ENCODE results near the gene VIPR1.

VIPR1 gene

GRCh38 chr3:42513121-42513520 is 10.7 kb downstream of the VIPR1 start:
- ChIA-PET POLR2A (no interaction called here), CTCF (no interaction called here)
- TF ChIP-seq ELF4 (IDR thresholded peaks at IDR 0.05) (no peak), TARDBP (IDR thresholded peaks at IDR 0.05) (no peak), BHLHE40 (IDR thresholded peaks at IDR 0.05; ENCODE audit: borderline replicate concordance) (no peak)
- DNase-seq (ENCODE audit: extremely low spot score) = no peak

GRCh38 chr3:42513521-42513920 is 11.1 kb downstream of the VIPR1 start:
- no peak for DNase-seq (ENCODE audit: extremely low spot score)
- TF ChIP-seq HDGF (IDR thresholded peaks at IDR 0.05; ENCODE audit: borderline replicate concordance) (no peak), ZNF384 (IDR thresholded peaks at IDR 0.05) (no peak), ARNT (IDR thresholded peaks at IDR 0.05) (no peak), FOXA1 (IDR thresholded peaks at IDR 0.05) (no peak), SP1 (IDR thresholded peaks at IDR 0.05) (no peak)
- ChIA-PET POLR2A (no interaction called here), CTCF (no interaction called here)

GRCh38 chr3:42514876-42515275 is 12.4 kb downstream of the VIPR1 start:
- ChIA-PET CTCF (no interaction called here), POLR2A (no interaction called here)
- TF ChIP-seq ZNF384 (IDR thresholded peaks at IDR 0.05) = no peak
- TF ChIP-seq LEF1 (IDR thresholded peaks at IDR 0.05; ENCODE audit: borderline replicate concordance) = no peak
- no peak for TF ChIP-seq SUZ12 (IDR thresholded peaks at IDR 0.05)
- TF ChIP-seq HDGF (IDR thresholded peaks at IDR 0.05; ENCODE audit: borderline replicate concordance) = no peak
- TF ChIP-seq BHLHE40 (IDR thresholded peaks at IDR 0.05; ENCODE audit: borderline replicate concordance) = no peak
- TF ChIP-seq ELF4 (IDR thresholded peaks at IDR 0.05) = no peak
- no peak for TF ChIP-seq FOXK2 (IDR thresholded peaks at IDR 0.05)
- no peak for DNase-seq (ENCODE audit: extremely low spot score)

GRCh38 chr3:42515391-42515916 is 13.0 kb downstream of the VIPR1 start:
- CTCF ChIA-PET = no interaction called here
- TF ChIP-seq ARNT (IDR thresholded peaks at IDR 0.05) (no peak), FOXA1 (IDR thresholded peaks at IDR 0.05) (no peak), LEF1 (IDR thresholded peaks at IDR 0.05; ENCODE audit: borderline replicate concordance) (no peak), HDGF (IDR thresholded peaks at IDR 0.05; ENCODE audit: borderline replicate concordance) (no peak), FOXK2 (IDR thresholded peaks at IDR 0.05) (no peak), L3MBTL2 (conservative IDR thresholded peaks at IDR 0.05) (no peak), ELF4 (IDR thresholded peaks at IDR 0.05) (no peak), CTBP1 (IDR thresholded peaks at IDR 0.05; ENCODE audit: borderline replicate concordance) (no peak), NFRKB (IDR thresholded peaks at IDR 0.05) (no peak), PKNOX1 (IDR thresholded peaks at IDR 0.05) (no peak), TARDBP (IDR thresholded peaks at IDR 0.05) (no peak), FOXM1 (IDR thresholded peaks at IDR 0.05; ENCODE audit: borderline replicate concordance) (no peak), SP1 (IDR thresholded peaks at IDR 0.05) (no peak)
- no peak for DNase-seq (ENCODE audit: extremely low spot score)
- POLR2A ChIA-PET = interaction anchor here (1.5 kb wide), 1 partner anchor 13 kb away, joined by 3 read pairs; the partner anchor contains the start of gene VIPR1

- POLR2A ChIA-PET = interaction anchor here (1.5 kb wide), 1 partner anchor 14 kb away, joined by 3 read pairs; the partner anchor contains the start of gene VIPR1
- no peak for DNase-seq (ENCODE audit: extremely low spot score)
- CTCF ChIA-PET = interaction anchor here (0.8 kb wide), 1 partner anchor 20 kb away, joined by 3 read pairs; no protein-coding TSS in a partner anchor
- no peak for TF ChIP-seq CTBP1 (IDR thresholded peaks at IDR 0.05; ENCODE audit: borderline replicate concordance)
- TF ChIP-seq ARNT (IDR thresholded peaks at IDR 0.05) = no peak
- TF ChIP-seq NFRKB (IDR thresholded peaks at IDR 0.05) = no peak
- no peak for TF ChIP-seq FOXM1 (IDR thresholded peaks at IDR 0.05; ENCODE audit: borderline replicate concordance)
- no peak for TF ChIP-seq L3MBTL2 (conservative IDR thresholded peaks at IDR 0.05)
- TF ChIP-seq FOXK2 (IDR thresholded peaks at IDR 0.05) = no peak
- TF ChIP-seq ELF4 (IDR thresholded peaks at IDR 0.05) = no peak
- no peak for TF ChIP-seq SUZ12 (IDR thresholded peaks at IDR 0.05)
Measured at GRCh38 chr3:42515976-42516375, 13.5 kb downstream of the VIPR1 start.

GRCh38 chr3:42516443-42516842 is 14.0 kb downstream of the VIPR1 start:
- ChIA-PET POLR2A (interaction anchor here (1.5 kb wide), 1 partner anchor 14 kb away, joined by 3 read pairs; the partner anchor contains the start of gene VIPR1), CTCF (interaction anchor here (0.8 kb wide), 1 partner anchor 19 kb away, joined by 3 read pairs; no protein-coding TSS in a partner anchor)
- no peak for DNase-seq (ENCODE audit: extremely low spot score)
- TF ChIP-seq FOXM1 (IDR thresholded peaks at IDR 0.05; ENCODE audit: borderline replicate concordance) (no peak), FOXA1 (IDR thresholded peaks at IDR 0.05) (no peak), ARNT (IDR thresholded peaks at IDR 0.05) (no peak), LEF1 (IDR thresholded peaks at IDR 0.05; ENCODE audit: borderline replicate concordance) (no peak), SUZ12 (IDR thresholded peaks at IDR 0.05) (no peak), CTBP1 (IDR thresholded peaks at IDR 0.05; ENCODE audit: borderline replicate concordance) (no peak), ZNF384 (IDR thresholded peaks at IDR 0.05) (no peak), ELF4 (IDR thresholded peaks at IDR 0.05) (no peak), PKNOX1 (IDR thresholded peaks at IDR 0.05) (no peak), BHLHE40 (IDR thresholded peaks at IDR 0.05; ENCODE audit: borderline replicate concordance) (no peak)

- TF ChIP-seq ARNT (IDR thresholded peaks at IDR 0.05) = no peak
- no peak for TF ChIP-seq ELF4 (IDR thresholded peaks at IDR 0.05)
- TF ChIP-seq PKNOX1 (IDR thresholded peaks at IDR 0.05) = no peak
- no peak for TF ChIP-seq BHLHE40 (IDR thresholded peaks at IDR 0.05; ENCODE audit: borderline replicate concordance)
- TF ChIP-seq LEF1 (IDR thresholded peaks at IDR 0.05; ENCODE audit: borderline replicate concordance) = no peak
- TF ChIP-seq ZNF384 (IDR thresholded peaks at IDR 0.05) = no peak
- no peak for TF ChIP-seq CTBP1 (IDR thresholded peaks at IDR 0.05; ENCODE audit: borderline replicate concordance)
- no peak for TF ChIP-seq FOXM1 (IDR thresholded peaks at IDR 0.05; ENCODE audit: borderline replicate concordance)
- TF ChIP-seq FOXA1 (IDR thresholded peaks at IDR 0.05) = no peak
- no peak for TF ChIP-seq FOXK2 (IDR thresholded peaks at IDR 0.05)
- no peak for TF ChIP-seq SUZ12 (IDR thresholded peaks at IDR 0.05)
- TF ChIP-seq TARDBP (IDR thresholded peaks at IDR 0.05) = no peak
- no peak for TF ChIP-seq L3MBTL2 (conservative IDR thresholded peaks at IDR 0.05)
- TF ChIP-seq NFRKB (IDR thresholded peaks at IDR 0.05) = no peak
- TF ChIP-seq HDGF (IDR thresholded peaks at IDR 0.05; ENCODE audit: borderline replicate concordance) = no peak
- no peak for TF ChIP-seq SP1 (IDR thresholded peaks at IDR 0.05)
- DNase-seq (ENCODE audit: extremely low spot score) = no peak
- CTCF ChIA-PET = no interaction called here
- POLR2A ChIA-PET = interaction anchor here (1.5 kb wide), 1 partner anchor 15 kb away, joined by 3 read pairs; the partner anchor contains the start of gene VIPR1
Measured at GRCh38 chr3:42517117-42517516, 14.7 kb downstream of the VIPR1 start.
